Liver (tissue), 9 donors: Measurements from ENCODE around the gene ADCY2. TPM values are rescaled to one million over a fixed set of nuclear protein-coding genes. Genes with fewer than 3 reads are reported as not detected.
A peak's percentile ranks its signal among the peaks of the same experiment; 100 is the strongest.

Experiments
- DNase-seq: peaks from one replicate; pipeline ENCODE4 v3.0.0-alpha.2; 2017; ENCODE audit warnings: low spot score
- H3K27ac ChIP-seq, 2 donors: one replicate each; pipeline ENCODE4 v1.7.0; 2013; ENCODE audit warnings: inconsistent platforms in 2 of 2, low read length in 2 of 2, control low read depth in 1 of 2, low read depth in 1 of 2, mild to moderate bottlenecking in 1 of 2
- H3K27me3 ChIP-seq, 4 donors: one replicate each; pipeline versions ENCODE4 v1.6.1 to v1.7.0; 2013; ENCODE audit warnings: low read length in 3 of 4, inconsistent platforms in 1 of 4, mild to moderate bottlenecking in 1 of 4, moderate library complexity in 1 of 4; ENCODE audit not compliant: control insufficient read depth in 4 of 4, insufficient read depth in 4 of 4
- H3K36me3 ChIP-seq, 4 donors: one replicate each; pipeline versions ENCODE4 v1.6.1 to v1.7.0; 2013; ENCODE audit warnings: low read length in 3 of 4, mild to moderate bottlenecking in 3 of 4, low read depth in 1 of 4, moderate library complexity in 1 of 4; ENCODE audit not compliant: control insufficient read depth in 4 of 4, insufficient read depth in 3 of 4
- H3K4me1 ChIP-seq, 4 donors: one replicate each; pipeline versions ENCODE4 v1.6.1 to v1.7.0; 2013; ENCODE audit warnings: low read length in 3 of 4, mild to moderate bottlenecking in 3 of 4, moderate library complexity in 1 of 4; ENCODE audit not compliant: control insufficient read depth in 4 of 4, insufficient read depth in 4 of 4
- H3K4me3 ChIP-seq, 3 donors: one replicate each; pipeline versions ENCODE4 v1.6.1 to v1.7.0; 2013; ENCODE audit warnings: low read length in 3 of 3, control low read depth in 1 of 3, low read depth in 1 of 3, mild to moderate bottlenecking in 1 of 3
- H3K9ac ChIP-seq, 2 donors: one replicate each; pipeline ENCODE4 v1.7.0; 2013; ENCODE audit warnings: low read length in 2 of 2, mild to moderate bottlenecking in 2 of 2, moderate library complexity in 2 of 2, control low read depth in 1 of 2, low read depth in 1 of 2
- H3K9me3 ChIP-seq, 4 donors: one replicate each; pipeline versions ENCODE4 v1.6.1 to v1.7.0; 2013; ENCODE audit warnings: low read length in 3 of 4; ENCODE audit not compliant: control insufficient read depth in 4 of 4
- EGR1 ChIP-seq, 2 donors: IDR thresholded peaks; 2 replicates each; pipeline ENCODE4 v1.6.1; 2016 to 2018; ENCODE audit warnings: antibody characterized with exemption in 2 of 2, low read depth in 2 of 2
- FOXA2 ChIP-seq: IDR thresholded peaks from 2 replicates; pipeline ENCODE4 v1.6.1; 2016; ENCODE audit warnings: antibody characterized with exemption
- GABPA ChIP-seq, 2 donors: IDR thresholded peaks in 1 of 2; conservative IDR thresholded peaks in 1 of 2; 2 replicates each; pipeline ENCODE4 v1.6.1; 2016; ENCODE audit warnings: antibody characterized with exemption in 2 of 2, mild to moderate bottlenecking in 1 of 2, moderate library complexity in 1 of 2
- HNF4A ChIP-seq, 2 donors: conservative IDR thresholded peaks; 2 replicates each; pipeline ENCODE4 v1.6.1; 2016; ENCODE audit warnings: antibody characterized with exemption in 2 of 2, mild to moderate bottlenecking in 2 of 2
- HNF4G ChIP-seq: IDR thresholded peaks from 2 replicates; pipeline ENCODE4 v1.6.1; 2016; ENCODE audit warnings: antibody characterized with exemption
- JUND ChIP-seq, 2 donors: IDR thresholded peaks; 2 replicates each; pipeline ENCODE4 v1.6.1; 2016; ENCODE audit warnings: antibody characterized with exemption in 2 of 2
- RAD21 ChIP-seq, 2 donors: IDR thresholded peaks; 2 replicates each; pipeline ENCODE4 v1.6.1; 2016; ENCODE audit warnings: antibody characterized with exemption in 2 of 2, mild to moderate bottlenecking in 2 of 2
- RXRA ChIP-seq, 2 donors: IDR thresholded peaks; 2 replicates each; pipeline ENCODE4 v1.6.1; 2017 to 2018; ENCODE audit warnings: antibody characterized with exemption in 2 of 2, mild to moderate bottlenecking in 1 of 2
- SP1 ChIP-seq: IDR thresholded peaks from 2 replicates; pipeline ENCODE4 v1.6.1; 2018; ENCODE audit warnings: antibody characterized with exemption, mild to moderate bottlenecking
- TAF1 ChIP-seq: conservative IDR thresholded peaks from 2 replicates; pipeline ENCODE4 v1.6.1; 2016; ENCODE audit warnings: antibody characterized with exemption, mild to moderate bottlenecking
- YY1 ChIP-seq: IDR thresholded peaks from 2 replicates; pipeline ENCODE4 v1.6.1; 2016; ENCODE audit warnings: antibody characterized with exemption, mild to moderate bottlenecking
- WGBS: extraction: QIAGEN DNeasy Blood & Tissue Kit; methylation state at CpG from one replicate; pipeline ENCODE4 v1.1.7; 2013; 5-methylcytosine and 5-hydroxymethylcytosine counted together
- polyA plus RNA-seq, 2 donors: library from polyadenylated mRNA; stranded (reverse) in 1 of 2; unstranded in 1 of 2; fragments of 200-250 nt in 1 of 2; fragments of >200 nt in 1 of 2; fragmentation: Nextera tagmentation in 1 of 2; extraction: Ambion mirVana in 1 of 2; gene quantifications; one replicate each; pipeline versions ENCODE4 v1.2.1 to v1.2.3, GENCODE V29; 2013 to 2015
- total RNA-seq, 2 donors: library from RNA; depleted of rRNA; stranded (reverse); fragments of >200 nt; gene quantifications; one replicate each; pipeline ENCODE4 v1.2.3, GENCODE V29; 2014
- TF ChIP-seq, protein P1 (sequence below): IDR thresholded peaks from 2 replicates; pipeline ENCODE4 v1.6.1; 2016; ENCODE audit warnings: antibody characterized with exemption
- TF ChIP-seq, protein P2 (sequence below): fragments of 150-350 bp; IDR thresholded peaks from 2 replicates; pipeline ENCODE4 v1.5.1; 2017; ENCODE audit warnings: improper control_type of control experiment, low read depth, low read length; ENCODE audit not compliant: missing input control
- TF ChIP-seq, protein P3 (sequence below): IDR thresholded peaks from 2 replicates; pipeline ENCODE4 v1.6.1; 2016; ENCODE audit warnings: antibody characterized with exemption, mild to moderate bottlenecking
- donor health status: healthy.
- donor health status: healthy.
- donor health status: healthy.
- donor health status: healthy.
- donor health status: healthy.

Gene ADCY2
- total and polyA plus RNA-seq, 4 donors = not detected

DNA sequence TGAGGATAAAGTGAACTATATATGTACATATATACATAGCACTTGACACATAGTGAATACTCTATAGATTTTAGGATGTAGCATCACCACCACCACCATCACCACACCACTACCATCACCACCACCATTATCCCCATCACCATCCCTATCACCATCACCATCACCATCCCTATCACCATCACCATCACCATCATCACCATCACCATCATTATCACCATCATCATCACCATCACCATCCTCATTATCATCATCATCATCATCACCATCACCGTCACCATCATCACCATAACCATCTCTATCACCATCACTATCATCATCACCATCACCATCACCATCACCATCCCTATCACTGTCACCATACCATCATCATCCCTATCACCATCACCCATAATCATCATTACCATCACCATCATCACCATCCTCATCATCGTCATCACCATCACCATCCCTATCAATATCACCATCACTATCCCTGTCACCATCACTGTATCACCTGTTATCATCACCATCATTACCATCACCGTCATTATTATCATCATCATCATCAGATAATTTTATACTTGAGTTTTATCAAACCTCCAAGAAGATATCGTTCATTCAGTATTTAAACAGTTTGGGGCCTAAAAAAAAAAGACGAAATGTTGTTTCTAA lies 345.6 kb downstream of the ADCY2 start:
- Histone ChIP-seq H3K9me3 (no peaks in the 10 kb centered on the region), H3K27ac (no peak overlapping the region), H3K27me3 (peaks cover 0 to 6% (median 0%) of the 10 kb centered on the region in 4 donors), H3K9ac (no peak overlapping the region), H3K36me3 (no peaks in the 10 kb centered on the region), H3K4me1 (no peaks in the 10 kb centered on the region), H3K4me3 (no peak overlapping the region)
- DNase-seq = no peak
- WGBS = 86% methylated on average over 5 of the region's 5 CpGs
- TF ChIP-seq FOXA2 = no peak

DNA sequence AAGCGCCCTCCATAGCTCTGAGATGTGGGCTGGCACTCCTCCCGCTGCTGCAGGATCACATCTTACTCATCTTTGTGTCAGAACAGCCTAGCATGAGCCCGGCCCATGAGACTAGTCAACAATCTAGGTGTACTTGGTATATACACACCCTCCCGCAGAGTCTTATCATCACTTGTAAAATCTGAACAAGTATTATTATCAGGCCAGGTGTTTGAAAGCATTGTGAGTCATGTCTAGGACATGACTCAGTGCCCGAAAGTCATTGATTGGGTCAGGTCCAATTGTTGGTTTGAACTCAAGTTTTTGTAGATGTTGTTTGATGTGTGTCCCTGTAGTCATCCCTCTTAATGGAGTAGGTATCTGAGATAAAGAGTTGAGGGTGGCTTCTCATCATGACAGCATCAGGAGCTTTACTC lies 346.3 kb downstream of the ADCY2 start:
- Histone ChIP-seq H3K27ac (no peak overlapping the region), H3K9ac (no peak overlapping the region), H3K36me3 (no peaks in the 10 kb centered on the region), H3K27me3 (peaks cover 0 to 4% (median 0%) of the 10 kb centered on the region in 4 donors), H3K4me1 (no peaks in the 10 kb centered on the region), H3K4me3 (no peak overlapping the region), H3K9me3 (no peaks in the 10 kb centered on the region)
- TF ChIP-seq, protein P1, sequence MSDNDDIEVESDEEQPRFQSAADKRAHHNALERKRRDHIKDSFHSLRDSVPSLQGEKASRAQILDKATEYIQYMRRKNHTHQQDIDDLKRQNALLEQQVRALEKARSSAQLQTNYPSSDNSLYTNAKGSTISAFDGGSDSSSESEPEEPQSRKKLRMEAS = no peak
- TF ChIP-seq EGR1 (IDR thresholded peaks at IDR 0.05; ENCODE audit: low read depth in 2 of 2) (no peak), YY1 (no peak)
- DNase-seq = no peak
- WGBS = 79% methylated on average over 5 of the region's 5 CpGs

DNA sequence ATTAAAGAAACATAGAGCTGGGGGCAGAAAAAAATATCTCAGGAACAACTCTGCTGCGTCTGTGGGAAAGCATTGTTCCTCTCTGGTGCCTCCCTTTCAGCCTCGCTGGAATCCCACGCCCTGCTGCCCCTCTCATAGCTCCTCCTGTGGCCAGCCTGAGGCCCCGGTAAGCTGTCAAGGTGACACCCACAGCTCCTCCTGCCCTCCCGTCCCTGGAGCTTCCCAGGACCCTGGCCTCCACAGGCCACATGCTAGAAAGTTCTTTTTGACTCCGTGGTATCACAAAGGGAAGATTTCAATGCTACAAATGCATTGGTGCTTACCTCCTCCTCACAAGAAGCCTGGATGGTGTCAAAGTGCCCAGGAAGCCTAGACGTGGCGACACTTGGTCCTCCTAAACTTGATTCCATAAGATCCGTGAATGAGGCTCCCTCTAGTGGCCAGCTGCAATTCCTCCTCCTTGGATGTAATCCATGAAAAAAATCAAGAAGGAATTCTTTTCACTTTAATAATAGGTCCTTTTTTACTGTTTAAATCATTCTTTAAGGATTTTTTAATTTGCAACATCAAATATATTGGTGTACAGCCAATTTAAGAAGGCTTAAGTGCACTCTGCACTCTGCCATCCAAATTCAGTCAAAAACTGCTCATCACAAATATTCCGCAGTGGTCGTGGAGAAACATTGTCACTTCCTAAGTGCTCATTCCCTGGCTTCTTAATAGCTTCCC lies 350.1 kb downstream of the ADCY2 start:
- WGBS = 28% methylated on average over 11 of the region's 11 CpGs
- no peak overlapping the region for H3K27ac ChIP-seq
- no peaks in the 10 kb centered on the region for H3K9me3 ChIP-seq
- H3K27me3 ChIP-seq = no peaks in the 10 kb centered on the region
- no peaks in the 10 kb centered on the region for H3K36me3 ChIP-seq
- no peaks in the 10 kb centered on the region for H3K4me1 ChIP-seq
- H3K9ac ChIP-seq = no peak overlapping the region
- peak; percentile 63 for DNase-seq
- H3K4me3 ChIP-seq = no peak overlapping the region
- TF ChIP-seq GABPA (IDR thresholded peaks at IDR 0.05 in 1 of 2, conservative IDR thresholded peaks at IDR 0.05 in 1 of 2) (no peak), RAD21 (IDR thresholded peaks at IDR 0.05) (peak; percentile 75 to 83), HNF4G (no peak)
- TF ChIP-seq, protein P2, sequence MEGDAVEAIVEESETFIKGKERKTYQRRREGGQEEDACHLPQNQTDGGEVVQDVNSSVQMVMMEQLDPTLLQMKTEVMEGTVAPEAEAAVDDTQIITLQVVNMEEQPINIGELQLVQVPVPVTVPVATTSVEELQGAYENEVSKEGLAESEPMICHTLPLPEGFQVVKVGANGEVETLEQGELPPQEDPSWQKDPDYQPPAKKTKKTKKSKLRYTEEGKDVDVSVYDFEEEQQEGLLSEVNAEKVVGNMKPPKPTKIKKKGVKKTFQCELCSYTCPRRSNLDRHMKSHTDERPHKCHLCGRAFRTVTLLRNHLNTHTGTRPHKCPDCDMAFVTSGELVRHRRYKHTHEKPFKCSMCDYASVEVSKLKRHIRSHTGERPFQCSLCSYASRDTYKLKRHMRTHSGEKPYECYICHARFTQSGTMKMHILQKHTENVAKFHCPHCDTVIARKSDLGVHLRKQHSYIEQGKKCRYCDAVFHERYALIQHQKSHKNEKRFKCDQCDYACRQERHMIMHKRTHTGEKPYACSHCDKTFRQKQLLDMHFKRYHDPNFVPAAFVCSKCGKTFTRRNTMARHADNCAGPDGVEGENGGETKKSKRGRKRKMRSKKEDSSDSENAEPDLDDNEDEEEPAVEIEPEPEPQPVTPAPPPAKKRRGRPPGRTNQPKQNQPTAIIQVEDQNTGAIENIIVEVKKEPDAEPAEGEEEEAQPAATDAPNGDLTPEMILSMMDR = peak; percentile 83

DNA sequence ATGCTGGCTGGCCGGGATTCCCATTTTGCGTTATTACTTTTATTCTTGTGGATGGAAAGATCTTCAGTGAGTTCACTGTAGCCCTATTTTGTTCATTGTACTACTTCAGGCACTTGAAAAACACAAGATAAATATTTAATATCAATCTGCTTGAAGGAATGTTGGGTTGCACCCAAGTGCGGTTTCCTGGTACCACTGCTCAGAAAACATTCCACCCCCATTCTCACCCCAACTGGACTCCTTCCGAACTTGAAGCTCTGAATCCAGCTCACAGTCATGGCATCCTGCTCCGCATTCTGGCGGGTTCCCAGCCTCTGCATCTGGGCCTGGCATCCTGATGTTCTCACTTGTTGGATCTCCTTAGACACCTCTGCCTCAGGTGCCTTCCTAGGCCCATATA lies 351.8 kb downstream of the ADCY2 start:
- H3K27me3 ChIP-seq = peaks cover 0 to 4% (median 0%) of the 10 kb centered on the region in 4 donors
- H3K4me3 ChIP-seq = no peak overlapping the region
- no peak overlapping the region for H3K9ac ChIP-seq
- no peaks in the 10 kb centered on the region for H3K4me1 ChIP-seq
- DNase-seq = no peak
- WGBS = 88% methylated on average over 6 of the region's 6 CpGs
- TF ChIP-seq TAF1 (no peak), JUND (IDR thresholded peaks at IDR 0.05) (no peak), HNF4A (conservative IDR thresholded peaks at IDR 0.05) (no peak), RXRA (IDR thresholded peaks at IDR 0.05) (no peak), EGR1 (IDR thresholded peaks at IDR 0.05; ENCODE audit: low read depth in 2 of 2) (no peak), SP1 (no peak), GABPA (IDR thresholded peaks at IDR 0.05 in 1 of 2, conservative IDR thresholded peaks at IDR 0.05 in 1 of 2) (no peak)
- TF ChIP-seq, protein P3, sequence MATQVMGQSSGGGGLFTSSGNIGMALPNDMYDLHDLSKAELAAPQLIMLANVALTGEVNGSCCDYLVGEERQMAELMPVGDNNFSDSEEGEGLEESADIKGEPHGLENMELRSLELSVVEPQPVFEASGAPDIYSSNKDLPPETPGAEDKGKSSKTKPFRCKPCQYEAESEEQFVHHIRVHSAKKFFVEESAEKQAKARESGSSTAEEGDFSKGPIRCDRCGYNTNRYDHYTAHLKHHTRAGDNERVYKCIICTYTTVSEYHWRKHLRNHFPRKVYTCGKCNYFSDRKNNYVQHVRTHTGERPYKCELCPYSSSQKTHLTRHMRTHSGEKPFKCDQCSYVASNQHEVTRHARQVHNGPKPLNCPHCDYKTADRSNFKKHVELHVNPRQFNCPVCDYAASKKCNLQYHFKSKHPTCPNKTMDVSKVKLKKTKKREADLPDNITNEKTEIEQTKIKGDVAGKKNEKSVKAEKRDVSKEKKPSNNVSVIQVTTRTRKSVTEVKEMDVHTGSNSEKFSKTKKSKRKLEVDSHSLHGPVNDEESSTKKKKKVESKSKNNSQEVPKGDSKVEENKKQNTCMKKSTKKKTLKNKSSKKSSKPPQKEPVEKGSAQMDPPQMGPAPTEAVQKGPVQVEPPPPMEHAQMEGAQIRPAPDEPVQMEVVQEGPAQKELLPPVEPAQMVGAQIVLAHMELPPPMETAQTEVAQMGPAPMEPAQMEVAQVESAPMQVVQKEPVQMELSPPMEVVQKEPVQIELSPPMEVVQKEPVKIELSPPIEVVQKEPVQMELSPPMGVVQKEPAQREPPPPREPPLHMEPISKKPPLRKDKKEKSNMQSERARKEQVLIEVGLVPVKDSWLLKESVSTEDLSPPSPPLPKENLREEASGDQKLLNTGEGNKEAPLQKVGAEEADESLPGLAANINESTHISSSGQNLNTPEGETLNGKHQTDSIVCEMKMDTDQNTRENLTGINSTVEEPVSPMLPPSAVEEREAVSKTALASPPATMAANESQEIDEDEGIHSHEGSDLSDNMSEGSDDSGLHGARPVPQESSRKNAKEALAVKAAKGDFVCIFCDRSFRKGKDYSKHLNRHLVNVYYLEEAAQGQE = no peak
- TF ChIP-seq, protein P1 = no peak
- no peak overlapping the region for H3K27ac ChIP-seq
- H3K36me3 ChIP-seq = no peaks in the 10 kb centered on the region
- H3K9me3 ChIP-seq = no peaks in the 10 kb centered on the region
